ENCODE measurements around the gene TCEA2.
A peak's percentile ranks its signal among the peaks of the same experiment; 100 is the strongest.

The TCEA2 gene

DNA sequence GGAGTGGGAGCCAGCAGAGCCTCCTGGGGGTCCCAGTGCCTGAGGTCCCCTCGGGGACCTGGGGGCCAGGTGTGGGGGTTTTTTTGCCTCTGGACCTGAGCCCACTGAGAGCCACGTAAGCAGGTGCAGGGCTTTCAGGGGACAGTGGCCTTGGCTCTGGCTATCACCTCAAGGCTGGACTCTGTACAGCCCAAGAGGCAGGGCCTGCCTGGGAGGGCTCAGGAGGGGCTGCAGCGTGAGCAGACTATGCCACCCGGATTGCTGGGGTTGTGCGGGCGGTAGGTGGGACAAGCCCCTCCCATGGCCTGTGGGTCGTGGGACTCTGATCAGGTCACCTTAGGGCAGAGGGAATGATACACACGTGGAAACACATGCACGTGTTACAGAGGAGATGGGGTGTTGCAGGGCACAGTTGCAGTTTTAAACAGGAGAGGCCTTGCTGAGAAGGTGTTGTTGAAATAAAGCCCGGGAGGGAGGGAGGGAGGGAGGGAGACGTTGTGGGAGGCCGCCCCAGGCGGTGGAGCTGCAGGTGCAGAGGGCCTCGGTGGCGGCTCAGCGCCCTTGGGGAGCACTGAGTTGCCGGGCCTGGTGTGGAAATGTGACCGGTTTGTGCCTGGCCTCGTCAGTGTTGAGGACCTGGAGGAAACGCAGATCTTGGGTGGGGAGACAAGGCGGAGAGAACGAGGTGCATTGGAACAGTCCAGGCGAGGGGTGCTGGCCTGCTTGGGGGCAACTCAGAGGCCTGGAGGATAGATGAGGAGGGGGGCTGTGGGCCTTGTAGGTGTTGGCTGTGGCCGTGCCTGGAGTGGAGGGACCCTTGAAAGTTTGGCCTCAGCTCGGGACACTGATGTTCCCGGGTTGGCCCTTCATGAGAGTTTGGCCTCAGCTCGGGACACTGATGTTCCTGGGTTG, 2.3 kb downstream of the TCEA2 start:
- DNase-seq (ENCODE audit: low read depth) = no peak

DNA sequence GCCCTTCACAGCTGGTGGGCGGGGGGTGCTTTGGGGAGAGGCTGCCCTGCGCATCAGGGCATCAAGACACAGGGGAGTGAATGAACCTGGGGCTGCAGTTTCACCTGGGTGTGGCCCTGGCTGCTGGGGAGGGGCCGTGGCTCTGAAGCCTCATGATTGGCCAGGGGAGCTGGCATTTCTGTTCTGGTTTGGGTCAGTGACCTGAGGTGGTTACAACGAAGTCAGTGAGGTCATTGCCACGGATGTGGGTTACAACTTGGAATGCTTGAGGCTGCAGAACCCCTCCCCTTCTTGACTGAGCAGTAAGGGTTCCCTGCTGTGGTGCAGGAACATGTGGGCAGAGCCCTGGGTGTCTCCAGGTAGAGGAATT, 3.0 kb downstream of the TCEA2 start:
- DNase-seq (ENCODE audit: low read depth) = peak; percentile 59

DNA sequence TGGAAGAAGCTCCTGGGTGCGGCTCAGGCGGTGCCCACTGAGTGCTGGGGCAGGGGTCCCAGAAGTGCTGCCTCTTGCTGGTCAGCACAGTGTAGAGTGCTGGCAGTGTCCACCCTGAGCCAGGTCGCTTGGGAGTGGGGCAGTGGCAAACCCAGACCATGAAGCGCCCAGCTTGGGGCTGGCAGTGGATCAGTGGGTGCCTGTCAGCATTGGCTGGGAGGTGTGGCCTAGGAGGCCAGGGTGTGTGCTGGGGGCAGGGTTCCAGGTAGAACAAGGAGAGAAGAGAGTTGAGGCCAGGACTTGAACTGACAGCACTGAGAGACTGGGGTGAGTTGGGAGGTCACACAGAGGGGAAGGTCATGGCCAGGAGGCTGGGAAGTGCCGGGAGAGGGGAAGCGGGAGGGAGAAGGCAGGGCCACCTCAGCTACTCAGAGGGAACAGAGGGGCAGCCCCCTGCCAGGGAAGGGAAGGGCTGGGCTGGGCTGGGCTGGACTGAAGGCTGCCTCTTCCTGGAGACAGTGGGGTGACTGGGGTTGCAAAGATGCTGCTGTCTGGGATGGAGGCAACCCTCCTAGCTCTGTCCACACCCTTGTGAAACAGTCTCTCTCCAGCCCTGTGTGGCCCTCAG, 4.1 kb downstream of the TCEA2 start:
- no peak for DNase-seq (ENCODE audit: low read depth)

DNA sequence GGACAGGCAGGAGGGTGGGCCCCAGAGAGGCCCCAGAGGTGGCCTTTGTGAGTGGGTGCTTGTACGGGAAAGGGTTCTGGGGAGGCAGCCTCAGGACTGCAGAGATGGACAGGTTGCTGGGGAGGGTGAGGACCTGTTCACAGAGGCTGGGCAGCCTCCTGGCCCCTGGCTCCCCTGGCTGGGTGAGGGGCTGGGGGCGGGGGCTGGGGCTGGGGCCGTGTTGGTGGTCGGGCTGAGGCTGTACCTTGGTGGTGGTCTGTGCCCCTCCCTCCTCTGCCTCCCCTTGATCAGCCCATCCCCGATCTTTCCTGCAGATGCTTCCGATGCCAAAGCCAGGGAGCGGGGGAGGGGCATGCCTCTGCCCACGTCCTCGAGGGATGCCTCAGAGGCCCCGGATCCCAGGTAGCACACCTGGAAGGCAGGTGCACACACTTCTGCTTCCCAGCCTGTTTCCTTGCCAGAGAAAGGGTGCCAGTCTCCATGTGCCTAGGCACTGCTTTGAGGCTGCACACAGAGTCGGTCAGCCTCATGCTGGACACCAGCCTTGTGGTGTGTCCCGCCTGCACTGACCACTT, 4.8 kb downstream of the TCEA2 start:
- DNase-seq (ENCODE audit: low read depth) = no peak

DNA sequence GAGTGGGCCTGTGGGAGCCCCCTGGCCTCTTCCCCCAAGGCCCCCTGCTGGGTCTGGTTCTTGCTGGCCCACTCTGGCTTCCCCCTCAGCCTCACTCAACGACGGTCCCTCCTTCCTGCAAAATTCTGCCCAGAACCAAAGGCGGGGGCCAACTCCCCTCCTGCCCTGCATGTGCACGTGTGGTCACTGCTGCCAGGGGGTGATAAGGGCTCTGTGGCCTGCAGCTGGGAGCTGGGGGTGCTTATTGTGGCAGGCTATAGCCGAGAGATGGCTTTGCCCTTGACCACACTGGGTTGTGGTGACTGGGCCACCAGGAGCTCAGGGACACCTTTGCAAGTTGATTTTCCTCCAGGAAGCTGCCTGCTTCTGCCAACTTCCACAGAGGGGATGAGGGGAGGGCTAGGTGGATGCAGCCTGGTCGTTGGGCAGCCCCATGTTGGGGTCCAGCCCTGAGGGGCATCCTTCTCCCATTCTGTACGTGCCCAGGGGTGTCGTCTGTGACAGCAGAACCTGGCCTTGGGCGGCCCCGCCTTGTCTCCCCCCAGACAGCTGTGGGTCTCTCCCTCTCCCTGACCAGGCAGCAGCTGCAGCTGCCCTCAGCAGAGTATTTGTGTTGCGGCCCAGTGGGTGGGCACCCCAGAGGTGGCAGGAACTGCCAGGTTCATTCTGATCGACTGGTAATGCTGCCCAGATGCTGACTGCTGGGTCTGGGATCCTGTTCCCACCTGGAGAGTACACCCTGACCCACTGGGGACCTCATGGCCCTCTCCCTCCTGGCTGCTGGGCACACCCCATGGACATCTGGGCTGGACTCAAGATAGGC, 5.6 kb downstream of the TCEA2 start:
- DNase-seq (ENCODE audit: low read depth) = no peak

DNA sequence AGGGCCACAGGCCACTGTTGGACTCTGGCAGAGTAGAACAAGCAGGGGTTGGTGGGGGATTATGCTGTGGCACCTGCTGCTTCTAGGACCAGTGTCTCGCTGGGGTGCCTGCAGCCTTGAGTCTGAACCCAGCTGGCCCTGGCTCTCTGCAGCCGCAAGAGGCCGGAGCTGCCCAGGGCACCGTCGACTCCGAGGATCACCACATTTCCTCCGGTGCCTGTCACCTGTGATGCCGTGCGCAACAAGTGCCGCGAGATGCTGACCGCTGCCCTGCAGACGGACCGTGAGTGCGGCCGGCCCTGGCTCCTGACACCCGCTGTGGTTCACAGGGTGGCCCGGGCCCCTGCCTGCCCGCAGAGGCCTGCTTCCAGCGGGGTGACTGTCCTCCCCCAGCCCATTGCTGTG, 6.2 kb downstream of the TCEA2 start:
- no peak for DNase-seq (ENCODE audit: low read depth)

DNA sequence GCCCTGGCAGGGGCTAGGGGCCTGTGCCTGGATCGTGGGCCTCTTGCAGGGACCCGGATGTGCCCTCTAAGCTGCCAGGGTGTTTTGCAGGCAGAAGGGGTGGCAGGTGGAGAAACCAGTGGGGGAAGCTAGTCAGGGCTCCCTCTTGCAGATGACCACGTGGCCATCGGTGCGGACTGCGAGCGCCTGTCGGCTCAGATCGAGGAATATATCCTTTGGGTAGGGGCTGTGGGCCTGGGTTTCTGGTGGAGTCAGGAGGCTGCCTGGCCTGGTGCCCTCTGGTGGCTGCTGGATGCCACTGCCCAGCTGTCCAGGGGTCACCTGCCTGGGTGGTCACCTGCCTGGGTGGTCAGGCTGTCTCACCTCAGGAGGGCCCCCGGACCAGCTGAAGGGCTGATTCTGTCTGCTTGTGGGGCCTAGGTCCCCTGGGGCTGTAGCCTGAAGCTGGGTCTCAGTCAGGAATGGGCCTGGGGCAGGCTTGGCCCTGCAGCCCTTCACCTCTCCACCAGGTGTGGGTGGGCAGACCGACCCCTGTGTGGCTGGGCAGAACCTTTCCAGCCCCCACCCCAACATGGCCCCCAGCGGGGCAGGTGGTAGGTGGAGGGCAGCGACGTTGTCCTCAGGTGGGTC, 6.7 kb downstream of the TCEA2 start:
- no peak for DNase-seq (ENCODE audit: low read depth)

DNA sequence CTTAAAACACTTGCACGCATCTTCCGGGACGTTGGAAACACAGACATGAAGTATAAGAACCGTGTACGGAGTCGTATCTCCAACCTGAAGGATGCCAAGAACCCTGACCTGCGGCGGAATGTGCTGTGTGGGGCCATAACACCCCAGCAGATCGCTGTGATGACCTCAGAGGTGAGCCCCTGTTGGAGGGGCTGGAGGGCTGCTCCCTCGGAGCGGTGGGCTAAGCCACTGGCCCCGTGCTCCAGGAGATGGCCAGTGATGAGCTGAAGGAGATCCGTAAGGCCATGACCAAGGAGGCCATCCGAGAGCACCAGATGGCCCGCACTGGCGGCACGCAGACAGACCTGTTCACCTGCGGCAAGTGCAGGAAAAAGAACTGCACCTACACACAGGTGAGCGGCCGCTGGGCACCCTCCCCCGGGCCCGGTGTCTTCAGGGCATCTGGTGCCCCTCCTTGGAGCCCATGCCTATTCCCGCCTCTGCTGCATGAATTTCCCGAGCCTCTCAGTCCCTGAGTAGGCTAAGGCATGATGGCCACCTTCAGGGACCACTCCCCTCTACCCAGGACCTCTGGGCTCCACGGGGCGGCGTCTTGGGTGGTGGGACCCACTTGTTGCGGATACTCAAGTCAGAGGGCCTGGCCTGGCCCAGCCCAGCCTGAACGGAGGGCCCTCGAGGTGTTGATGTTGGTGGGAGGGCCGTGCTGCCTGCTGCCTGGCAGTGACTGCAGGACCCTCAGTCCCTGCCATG, 7.4 kb downstream of the TCEA2 start:
- DNase-seq (ENCODE audit: low read depth) = no peak

DNA sequence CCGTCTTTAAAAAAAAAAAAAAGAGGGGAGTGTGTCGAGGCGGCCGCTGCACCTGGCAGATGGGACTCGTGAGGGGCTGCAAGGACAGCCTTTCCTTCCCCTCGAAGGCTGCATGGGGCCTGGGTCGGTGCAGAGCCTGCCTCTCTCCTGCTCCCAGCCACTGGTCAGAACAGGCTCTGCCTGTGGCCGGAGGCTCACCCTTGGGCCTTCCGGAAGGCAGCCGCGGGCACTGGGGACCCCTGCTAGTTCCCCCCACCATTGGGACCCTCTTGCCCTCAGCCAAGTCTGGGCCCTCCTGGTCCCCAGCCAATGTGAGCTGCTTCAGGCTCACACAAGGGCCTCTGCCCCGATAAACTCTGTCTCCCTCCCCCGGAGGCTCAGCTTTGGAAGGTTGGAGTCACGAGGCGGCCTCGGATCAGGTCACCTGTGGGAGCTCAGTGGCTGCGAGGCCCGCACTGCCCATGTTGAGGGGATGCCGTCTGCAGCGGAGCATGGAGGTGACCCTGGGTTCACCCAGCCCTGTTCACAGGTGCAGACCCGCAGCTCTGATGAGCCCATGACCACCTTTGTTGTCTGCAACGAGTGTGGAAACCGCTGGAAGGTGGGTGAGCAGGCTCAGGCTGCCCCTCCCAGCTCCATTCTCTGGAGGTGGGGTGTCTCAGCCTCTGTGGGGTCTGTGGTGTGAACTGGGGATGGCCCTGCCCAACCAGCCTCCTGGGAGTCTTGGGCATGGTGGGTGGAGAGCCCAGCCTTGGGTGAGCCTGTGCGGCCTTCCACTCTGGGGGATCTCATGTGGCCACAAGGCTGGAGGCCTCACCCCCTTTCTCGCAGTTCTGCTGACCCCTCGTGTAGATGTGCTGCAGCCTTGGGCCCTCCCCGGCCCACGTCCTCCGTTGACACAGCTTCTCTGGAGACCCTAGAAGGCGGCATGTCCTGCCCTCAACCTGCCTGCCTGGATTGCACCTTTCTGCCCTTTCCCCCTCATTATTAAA, 8.6 kb downstream of the TCEA2 start:
- no peak for DNase-seq (ENCODE audit: low read depth)

DNA sequence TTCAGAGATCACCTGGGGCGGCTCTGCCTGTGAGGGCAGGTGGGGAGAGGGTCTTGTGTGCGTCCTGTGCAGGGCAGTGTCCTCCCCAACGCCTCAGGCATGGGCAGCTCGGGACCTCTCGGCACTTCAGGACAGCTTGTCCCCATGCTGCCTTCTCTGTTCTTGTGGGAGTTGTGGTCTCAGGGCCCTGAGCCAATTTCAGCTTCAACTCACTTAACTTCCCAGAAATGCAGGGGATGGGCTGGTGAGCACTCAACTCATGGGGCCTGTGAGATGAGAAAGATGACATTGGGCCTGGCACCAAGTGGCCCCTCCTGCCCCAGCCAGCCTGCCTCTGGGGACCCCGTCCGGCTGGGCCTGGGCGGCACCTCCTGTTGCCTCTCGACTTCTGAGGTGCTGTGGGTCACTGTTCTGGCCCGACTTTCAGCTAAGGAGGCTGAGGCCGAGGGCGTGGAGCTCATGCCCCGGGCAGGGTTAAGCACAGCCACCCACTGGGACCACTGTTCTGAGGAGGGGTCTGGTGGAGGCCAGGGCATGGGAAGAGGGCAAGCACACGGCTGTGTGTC, 9.6 kb downstream of the TCEA2 start:
- no peak for DNase-seq (ENCODE audit: low read depth)

DNA sequence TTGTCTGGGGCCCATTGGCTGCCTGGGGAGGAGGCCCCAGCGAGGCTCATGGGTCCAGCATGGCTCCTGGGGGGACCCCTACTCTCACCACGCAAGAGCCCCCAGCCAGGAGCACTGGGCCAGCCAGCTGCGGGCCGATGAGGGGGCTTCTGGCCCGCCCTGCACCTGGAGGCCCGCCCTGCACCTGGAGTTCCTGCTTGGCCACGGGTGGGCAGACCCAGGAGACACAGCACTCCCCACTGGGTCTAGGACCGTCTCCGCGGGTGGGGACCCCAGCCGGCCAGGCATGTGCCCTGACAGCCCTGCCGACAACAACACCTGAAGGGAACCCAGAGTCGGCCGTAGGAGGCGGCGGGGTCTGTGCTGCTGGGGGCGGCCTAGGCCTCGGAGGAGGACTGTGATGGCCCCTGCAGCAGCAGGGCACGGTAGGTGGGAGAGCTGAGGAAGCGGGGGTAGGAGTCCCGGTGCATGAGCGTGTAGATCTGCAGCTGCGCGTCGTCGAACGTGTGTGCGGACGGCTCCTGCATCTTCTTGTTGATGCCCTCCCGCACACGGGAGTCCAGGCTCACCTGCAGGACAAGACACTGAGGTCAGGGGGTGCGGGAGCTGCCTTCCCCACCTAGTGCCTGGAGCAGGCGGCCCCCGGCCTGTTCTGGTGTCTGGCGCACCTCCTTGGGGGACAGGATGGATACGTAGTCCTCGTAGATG, 10.6 kb downstream of the TCEA2 start:
- DNase-seq (ENCODE audit: low read depth) = no peak

DNA sequence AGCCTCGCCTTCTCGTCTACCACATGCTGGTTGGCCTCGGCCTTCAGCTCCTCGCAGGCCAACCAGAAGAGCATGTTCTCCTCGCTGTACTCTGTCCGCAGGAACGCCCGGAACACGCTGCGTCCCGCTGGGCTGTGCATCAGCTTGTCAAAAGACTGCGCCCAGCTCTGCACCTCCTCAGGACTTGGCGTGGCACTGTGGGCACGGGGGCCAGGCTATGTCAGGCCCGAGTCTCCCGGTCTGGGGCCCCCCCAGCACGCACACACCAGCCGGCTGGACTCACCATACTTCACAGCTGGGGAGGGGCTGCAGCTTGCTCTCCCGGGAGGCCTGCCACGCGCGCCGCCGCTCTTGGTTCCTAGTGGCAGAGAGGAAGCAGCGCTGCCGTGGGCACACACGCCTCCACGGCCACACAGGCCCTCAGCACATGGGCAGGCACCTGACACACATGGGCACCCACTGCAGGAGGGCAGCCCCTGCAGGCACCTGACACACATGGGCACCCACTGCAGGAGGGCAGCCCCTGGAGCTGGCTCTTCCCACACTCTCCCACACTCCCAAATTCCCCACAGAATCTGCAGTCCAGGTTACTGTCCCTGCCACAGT, 11.3 kb downstream of the TCEA2 start:
- DNase-seq (ENCODE audit: low read depth) = no peak

DNA sequence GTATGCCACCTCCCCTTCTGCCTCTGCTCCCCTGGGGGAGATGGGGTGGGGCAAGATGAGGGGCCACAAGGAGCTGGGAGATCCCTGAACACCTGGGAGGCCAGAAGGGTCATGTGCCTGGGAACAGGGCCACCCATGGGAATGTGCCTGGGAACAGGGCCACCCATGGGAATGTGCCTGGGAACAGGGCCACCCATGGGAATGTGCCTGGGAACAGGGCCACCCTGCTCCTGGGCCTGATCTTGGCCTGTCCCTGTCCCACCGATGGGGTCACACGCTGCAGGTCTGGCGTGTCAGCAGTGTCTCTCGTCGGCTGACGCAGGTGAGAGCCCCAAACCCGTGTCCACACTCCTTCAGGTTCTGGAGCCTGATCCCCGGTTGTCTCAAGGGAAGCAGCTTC, 12.0 kb downstream of the TCEA2 start:
- no peak for DNase-seq (ENCODE audit: low read depth)

DNA sequence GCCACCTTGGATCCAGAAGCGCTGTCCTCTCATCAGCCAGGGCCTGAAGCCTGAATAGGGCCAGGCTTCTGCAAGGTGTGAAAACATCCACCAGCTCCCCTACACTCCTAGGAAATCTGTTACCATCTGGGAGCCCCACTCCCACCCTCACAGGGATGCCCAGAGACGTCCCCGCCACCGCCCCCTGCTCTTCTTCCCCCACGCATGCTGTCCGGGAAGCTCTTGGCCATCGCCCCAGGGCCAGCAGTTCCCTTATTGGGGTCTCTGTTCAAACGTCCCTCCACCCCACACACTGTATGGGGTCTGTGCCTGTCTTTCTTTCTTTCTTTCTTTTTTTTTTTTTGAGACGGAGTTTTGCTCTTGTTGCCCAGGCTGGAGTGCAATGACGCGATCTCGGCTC, 12.6 kb downstream of the TCEA2 start:
- no peak for DNase-seq (ENCODE audit: low read depth)

DNA sequence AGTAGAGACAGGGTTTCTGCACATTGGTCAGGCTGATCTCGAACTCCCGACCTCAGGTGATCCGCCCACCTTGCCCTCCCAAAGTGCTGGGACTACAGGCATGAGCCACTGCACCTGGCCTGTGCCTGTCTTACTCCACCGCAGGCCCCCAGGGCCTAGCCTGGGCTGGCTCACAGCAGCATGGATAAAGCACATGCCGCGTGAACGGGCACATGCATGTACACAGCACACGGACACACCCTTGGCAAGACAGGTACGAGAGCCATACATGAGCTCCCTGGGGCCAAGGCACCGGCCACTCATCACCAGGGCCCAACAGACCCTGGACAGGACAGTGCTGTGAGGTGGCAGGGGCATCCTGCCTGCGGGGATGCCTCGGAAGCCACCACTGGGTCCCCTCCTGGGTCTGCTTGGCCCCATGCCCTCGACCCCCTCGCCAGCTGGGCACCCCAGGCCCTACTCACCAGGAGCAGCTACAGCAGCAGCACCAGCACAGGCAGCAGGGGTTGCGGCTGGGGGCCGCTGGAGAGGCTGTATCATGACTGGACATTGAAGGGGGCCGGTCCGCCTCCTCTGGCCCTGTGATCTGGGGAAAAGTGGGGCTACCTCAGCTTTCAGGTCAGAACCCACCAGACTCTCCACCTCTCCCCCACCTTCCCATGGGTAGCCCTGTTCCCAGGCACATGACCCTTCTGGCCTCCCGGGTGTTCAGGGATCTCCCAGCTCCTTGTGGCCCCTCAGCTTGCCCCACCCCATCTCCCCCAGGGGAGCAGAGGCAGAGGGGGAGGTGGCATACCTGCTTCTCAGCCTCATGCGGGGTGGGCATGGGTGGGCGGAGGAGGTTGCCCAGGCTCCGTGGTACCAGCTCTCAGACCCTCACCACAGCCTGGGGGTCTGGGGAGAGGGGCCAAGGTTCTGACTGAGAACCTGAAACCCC, 13.3 kb downstream of the TCEA2 start:
- no peak for DNase-seq (ENCODE audit: low read depth)

DNA sequence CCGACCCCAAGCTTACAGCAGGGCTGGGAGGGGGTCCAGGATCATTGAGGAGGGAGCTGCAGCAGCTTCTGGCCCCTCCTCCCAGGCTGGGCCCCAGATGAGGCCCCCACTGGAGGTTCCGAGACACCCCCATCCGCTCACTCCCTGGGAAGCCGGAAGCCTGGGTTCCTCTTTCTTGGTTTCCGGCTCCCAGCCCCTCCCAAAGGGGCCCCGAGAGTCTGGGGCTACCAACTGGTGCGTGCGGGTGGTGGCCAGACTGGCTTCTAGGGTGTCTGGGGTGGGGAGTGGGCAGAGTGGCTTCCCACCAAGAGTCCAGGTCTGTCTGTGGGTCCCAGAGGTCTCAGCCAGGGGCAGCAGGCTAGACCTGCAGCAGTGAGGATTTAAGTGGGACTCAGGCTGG, 14.1 kb downstream of the TCEA2 start:
- no peak for DNase-seq (ENCODE audit: low read depth)

DNA sequence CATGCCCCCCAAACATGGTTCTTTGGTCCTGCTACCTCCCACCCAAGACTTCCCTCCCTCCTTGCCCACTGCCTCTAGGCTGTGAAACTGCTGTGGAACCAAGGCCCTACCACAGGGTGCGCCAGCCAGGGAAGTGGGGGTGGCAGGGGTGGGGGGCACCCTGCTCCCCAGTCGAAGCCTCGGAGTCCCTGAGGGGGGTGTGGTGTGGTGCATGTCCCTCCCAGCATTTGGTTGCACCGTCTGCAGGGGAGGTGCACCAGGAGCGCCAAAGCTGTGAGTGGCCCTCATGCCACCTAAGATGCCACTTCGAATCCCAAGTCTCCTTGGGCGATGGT, 14.5 kb downstream of the TCEA2 start:
- no peak for DNase-seq (ENCODE audit: low read depth)
